NCI-H460 (cell line): ENCODE measurements around the gene SULT2B1. TPM values are rescaled to one million over a fixed set of nuclear protein-coding genes. Genes with fewer than 3 reads are reported as not detected.
A peak's percentile ranks its signal among the peaks of the same experiment; 100 is the strongest.

ENCODE experiments used
- DNase-seq: peaks from one replicate; pipeline ENCODE4 v3.0.0-alpha.2; 2016; ENCODE audit warnings: low read depth; ENCODE audit errors: extremely low read depth
- total RNA-seq: library from RNA; depleted of rRNA; stranded (reverse); fragments of >200 nt; shearing (Covaris generic); gene quantifications from 2 replicates; pipeline ENCODE4 v1.2.3, GENCODE V29; 2014

The SULT2B1 gene
- total RNA-seq, 1 experiment from 2014 or later: 0.12 TPM

DNA sequence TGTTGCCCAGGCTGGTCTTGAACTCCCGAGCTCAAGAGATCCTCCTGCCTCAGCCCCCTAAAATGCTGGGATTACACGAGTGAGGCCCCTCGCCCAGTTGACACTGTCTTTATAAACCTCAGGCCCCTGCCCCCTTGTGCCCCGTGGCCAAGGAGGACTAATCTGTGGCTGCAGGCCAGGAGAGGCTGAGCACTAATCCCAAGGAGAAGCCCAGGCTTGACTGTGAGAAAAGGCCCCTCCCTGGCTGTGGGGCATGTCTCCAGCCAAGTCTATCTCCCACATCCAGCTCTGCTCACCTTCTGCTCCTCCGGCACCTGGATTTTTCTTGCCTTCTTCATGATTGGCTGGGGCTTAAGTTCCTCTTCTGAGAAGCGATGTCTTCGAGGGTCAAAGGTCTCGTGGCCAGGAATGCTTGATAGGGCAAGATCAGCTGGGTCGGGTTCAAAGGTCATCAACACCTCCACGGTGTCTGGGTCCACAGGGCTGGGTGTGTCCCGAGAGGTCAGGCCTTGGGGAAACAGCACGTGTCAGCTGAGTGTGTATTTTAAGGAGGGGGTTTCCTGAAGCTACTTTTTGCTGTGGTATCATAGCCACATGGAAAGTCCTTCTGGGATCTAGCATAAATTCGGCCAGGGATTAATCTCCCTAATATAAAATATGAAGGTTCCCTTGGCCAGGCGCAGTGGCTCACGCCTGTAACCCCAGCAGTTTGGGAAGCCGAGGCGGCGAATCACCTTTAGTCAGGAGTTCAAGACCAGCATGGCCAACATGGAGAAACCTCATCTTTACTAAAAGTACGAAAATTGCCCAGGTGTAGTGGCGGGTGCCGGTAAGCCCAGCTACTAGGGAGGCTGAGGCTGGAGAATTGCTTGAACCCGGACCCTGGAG is 81.4 kb downstream of the SULT2B1 start:
- no peak for DNase-seq

DNA sequence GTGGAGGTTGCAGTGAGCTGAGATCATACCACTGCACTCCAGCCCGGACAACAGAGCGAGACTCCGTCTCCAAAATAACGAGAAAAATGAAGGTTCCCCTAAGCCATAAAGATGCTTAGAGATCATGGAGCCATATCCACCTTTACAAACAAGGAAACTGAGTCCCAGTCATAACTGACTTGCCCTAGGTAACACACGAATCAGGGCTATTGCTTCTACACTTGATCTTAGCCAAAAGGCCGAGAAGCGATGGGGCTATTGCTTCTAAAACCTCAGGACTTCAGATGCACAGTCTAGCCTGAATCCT is 82.0 kb downstream of the SULT2B1 start:
- no peak for DNase-seq

DNA sequence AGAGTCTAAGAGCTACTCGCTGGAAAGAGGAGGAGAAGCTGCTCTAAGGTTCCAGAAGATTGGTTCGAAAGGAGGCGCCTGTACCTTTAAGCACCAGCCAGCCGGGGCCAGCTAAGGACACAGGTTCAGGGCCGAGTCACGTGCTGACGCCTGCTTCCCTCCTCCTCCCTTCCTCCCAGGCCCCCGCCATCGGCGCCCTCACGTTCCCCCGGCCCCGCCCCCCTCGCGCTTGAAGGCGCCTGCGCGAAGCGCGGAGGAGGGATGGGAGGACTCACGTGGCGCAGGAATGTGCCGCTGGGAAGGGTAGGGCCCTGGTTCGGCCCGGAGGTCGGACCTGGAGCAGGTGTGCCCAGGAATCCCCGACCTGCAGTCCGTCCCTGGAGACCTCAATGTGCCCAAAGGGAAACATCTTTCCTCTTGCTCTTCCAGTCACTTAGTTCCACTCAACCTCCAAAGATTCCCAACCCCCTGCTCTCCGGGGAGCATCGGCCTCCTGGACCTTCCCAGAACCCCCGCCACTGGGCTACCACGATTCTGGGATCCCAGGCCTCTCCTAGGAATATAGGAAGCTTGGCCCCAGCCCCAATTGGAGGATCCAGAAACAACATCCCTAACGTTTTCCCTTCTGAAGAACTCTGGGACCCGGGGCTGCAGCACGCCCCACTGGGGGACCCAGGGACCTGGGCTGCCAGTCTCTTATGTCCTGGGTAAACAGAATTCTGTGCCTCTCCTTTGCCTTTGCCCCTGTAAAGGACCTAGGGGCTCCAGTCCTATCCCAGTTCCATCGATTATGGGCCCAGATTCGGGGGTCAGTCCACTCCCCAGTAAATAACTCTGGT is 82.7 kb downstream of the SULT2B1 start:
- DNase-seq: peak; percentile 87

DNA sequence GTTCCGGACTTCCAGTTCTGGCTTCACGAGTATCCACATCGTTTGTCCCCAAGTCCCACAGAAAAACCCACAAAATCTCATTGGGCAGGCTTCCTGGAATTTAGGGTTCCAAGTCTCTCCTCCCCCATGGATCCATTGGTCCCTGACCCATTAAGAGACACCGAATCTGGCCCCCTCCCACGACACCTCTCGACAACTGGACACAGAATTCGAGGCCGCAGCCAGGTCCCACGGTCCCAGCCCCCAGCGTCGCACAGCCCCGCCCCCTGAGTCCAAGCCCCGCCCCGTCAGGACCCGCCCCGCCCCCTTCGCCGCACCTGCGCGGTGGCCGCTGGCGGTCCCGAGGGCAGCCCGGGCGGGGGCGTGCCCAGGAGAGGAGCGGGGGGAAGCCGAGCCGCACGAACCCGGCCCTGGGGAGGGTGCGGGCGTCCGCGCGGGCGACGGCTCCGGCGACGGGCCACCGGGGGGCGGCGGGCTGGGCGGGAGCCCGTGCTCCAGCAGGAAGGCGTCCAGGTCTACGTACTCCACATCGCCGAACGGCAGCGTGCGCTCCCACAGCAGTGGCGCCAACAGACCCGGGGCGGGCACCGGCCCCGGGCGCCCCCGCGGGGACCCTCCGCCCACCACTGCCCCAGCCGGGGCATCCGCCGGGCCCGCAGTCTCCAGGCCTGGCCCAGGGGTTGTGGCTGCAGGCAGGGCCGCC is 83.4 kb downstream of the SULT2B1 start:
- no peak for DNase-seq

DNA sequence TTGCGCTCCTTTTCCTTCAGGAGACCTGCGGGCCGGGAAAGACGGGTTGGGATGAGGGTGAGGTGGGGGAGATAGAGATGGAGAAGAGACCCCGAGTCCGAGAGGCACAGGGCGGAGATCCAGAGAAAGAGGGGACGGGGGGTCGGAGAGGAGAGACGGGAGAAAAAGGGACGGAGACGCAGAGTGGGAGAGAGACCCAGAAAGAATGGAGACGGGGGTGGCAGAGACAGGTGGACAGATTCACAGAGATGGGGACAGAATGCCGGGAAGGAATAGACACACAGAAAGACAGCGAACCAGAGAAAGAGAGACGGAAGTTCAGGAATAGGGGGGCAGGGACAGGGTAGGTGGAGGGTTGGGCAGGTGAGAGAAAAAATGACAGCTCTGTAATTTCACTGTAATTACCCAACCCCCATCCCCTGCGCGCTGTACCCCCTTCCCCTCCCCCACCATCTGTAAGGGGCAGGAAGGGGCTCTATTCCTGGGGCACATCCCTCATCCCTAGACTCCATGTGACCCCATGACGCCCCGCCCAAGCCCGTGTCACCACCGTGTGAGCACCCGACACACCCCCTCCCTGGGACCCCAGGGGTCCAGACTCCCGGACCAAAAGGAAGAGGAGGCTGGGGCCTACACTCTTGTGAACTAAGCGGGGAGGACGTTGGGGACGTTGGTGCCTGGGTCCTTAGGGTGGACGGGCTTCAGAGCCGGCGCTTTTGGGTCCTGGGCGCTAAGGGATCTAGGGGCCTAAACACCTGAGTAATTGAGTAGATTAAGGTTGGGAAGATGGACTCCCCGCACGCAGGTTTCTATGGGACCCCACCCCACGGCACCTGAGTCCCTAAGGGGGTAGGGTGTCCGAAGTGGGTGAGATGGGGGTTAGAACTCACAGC is 84.2 kb downstream of the SULT2B1 start:
- no peak for DNase-seq

DNA sequence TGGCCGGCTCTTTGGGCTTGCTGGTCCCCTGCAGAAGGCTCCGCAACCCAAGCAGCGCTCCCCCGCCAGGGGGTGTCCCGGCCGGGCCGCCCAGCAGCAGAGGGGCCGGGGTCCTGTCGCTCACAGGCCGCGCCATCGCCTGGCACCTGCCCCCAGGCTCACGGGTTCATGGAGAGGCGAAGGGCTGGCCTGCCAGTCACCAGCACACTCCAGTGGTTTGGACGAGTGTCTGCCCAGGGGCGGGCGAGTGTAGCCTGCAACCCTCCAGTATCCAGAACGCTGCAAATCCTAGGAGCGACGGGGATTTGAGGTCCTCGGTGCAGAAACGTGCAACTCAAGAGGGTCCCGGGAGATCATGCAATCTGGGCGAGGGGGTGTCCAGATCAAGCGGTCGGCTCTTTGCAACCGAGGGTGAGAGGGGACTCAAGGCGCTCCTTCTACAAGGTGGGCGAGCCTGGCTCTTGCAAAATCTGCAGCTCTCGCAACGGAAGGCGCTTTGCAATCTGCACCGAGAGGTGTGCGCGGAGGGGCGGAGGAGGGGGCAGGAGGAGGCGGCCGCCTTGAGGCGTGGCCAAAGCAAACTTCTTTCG is 85.0 kb downstream of the SULT2B1 start, which contains the start of gene DBP:
DBP (minus strand) TSS at position 521 of the 590 bp plus-strand sequence; CDS start at position 136, 385 bp downstream.
- DNase-seq: no peak

DNA sequence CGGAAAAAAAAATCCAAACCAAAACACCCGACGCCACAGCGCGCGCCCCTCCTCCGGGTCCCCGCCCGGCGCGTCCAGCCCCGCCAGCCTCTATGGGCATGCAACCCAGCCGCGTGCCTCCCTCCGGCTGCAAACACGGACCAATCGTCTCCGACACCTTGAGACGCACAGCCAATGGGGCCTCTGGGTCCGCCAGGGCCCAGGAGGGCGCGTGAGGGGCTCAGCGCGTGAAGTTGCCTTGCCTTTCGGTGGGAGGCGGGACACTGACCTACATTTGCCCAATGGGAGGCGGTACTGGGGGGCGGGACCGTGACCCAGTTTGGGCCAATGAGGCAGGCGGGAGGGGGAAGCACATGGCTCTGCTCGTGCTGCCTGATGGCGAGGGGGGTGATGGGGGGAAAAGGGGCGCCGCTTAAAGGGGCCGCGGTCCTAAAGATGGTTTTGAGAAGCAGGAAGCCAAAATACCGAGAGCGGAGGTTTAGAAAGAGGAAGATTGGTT is 85.5 kb downstream of the SULT2B1 start:
- DNase-seq: peak; percentile 93

DNA sequence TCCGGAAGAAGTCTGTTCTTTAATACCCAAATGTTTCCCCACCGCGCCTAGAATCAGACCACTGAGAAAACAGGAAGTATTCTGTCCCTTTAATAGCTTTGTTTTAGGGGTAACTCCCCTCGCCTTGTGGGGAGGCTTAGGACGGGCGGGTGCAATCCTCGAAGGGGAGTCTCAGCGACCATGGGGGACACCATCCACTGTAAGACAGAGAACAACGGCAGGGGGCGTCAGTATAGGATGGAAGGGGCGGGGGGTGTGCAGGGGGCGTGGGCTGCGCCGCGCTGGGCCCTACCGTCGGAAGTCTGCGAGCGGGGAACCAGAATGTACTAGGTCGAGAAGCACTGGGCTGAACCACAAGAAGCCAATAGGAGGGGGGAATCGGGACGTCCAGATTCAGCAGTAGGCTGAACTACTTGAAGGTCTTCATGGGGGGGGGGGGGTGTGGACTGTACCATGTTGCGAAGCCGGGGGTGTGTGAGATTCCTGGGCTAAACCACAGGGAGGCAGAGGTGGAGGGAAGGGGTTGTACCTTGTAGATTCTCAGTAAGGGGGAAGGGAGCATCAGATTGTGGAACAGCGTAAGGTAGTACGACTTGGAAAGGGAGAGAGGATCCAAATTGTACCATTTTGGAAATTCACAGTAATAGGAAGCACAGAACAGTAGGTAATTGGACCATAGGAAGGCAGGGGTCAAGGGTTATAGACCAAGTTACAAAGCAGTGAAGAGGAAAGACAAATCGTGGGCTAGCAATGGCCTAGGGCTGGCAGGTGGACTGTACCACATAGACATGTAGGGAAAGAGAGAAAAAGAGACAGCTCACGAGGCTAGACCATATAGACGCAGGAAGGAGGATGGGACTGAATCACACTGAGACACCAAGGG is 86.2 kb downstream of the SULT2B1 start:
- DNase-seq: peak; percentile 71

DNA sequence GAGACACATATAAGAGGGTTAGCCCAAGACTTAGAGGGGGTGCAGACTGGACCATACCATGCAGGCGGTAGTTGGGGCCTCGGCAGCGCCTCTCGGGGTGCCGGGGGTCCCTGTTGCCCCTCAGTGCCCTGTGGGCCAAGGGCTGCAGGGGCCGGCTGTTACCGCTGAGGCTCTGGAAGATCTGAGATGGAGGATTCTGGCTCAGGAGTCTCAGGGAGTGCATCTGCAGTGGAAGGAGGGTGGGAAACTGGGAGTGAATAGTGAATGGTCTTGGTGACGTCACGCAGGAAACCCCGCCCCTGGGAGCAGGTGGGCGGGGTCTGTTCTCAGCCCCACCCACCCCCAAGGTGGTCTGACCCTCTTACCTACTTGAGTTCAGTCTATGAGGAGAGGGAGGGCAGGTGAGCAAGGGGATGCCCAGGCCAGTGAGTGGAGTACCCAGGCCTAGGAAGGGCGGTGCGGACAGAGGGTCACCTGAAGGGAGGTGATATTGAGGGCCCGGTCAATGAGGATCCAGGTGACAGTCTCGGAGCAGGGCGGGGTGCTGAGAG is 86.9 kb downstream of the SULT2B1 start:
- DNase-seq: no peak

DNA sequence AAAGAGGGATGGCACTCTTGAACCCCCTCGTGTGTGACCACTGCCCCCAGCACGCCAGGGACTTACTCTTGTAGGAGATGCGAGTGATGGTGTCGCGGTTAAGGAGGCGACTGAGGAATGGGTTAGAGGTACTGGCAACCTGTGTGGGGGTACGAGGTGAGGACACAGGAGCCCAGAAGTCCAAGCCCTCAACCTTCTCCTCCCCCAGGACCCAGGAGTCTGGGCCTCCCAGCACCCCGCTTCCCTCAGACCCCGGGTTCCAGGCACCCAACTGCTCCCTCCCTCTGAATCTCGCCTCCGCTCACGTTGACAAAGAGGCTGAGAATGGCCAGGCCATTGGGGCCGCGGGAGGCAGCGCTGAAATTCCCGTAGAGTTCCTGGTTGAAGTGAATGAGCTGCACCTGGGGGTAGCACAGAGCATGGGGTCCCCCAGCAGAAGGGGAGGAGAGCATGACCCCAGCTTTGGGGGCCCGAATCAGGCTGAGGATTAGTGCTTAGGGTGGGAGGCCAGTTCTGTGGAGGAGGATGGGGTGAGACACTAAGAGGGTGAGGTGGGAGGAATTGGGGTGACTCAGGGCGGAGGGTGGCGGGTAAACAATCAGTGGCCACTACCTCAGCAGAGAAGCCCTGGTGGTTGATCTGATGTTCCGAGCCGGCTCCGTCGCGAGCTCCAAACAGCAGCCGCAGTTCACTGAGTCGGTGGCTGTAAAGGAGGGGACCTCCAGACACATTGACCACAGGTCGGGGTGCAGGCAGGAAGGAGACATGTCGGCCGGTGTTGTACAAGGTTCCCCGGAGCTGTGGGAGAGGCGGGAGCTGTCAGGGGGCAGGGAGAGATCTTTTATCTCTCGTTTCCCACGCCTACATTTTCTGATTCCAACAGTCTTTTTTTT is 87.8 kb downstream of the SULT2B1 start:
- DNase-seq: no peak

DNA sequence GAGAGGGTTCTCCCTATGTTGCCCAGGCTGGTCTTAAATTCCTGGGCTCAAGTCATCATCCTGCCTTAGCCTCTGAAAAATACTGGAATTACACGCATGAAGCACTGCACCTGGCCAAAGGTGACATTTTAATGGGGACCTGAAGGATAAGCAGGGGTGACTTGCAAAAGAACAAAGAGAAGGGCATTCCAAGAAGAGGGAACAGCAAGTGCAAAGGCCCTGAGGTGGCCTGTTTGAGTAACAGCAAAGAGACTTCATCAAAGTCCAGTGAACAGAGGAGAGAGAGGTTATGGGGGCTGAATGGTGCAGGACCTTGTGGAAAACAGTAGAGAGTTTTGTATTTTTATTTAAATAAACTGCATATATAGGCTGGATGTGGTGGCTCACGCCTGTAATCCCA is 89.9 kb downstream of the SULT2B1 start:
- DNase-seq: no peak

DNA sequence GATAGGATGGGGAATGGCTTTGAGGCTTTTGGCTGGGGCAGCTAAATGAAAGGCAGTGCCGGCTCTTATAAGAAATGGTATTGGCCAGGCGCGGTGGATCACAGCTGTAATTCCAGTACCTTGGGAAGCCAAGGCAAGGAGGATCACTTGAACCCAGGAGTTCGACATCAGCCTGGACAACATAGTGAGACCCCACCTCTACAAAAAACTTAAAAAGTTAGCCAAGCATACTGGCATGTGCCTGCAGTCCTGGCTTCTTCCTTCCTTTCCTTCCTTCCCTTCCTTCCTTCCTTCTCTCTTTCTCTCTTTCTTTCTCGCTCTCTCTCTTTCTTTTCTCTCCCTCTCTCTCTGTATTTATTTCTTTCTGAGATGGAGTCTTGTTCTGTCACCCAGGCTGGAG is 90.9 kb downstream of the SULT2B1 start:
- DNase-seq: no peak

DNA sequence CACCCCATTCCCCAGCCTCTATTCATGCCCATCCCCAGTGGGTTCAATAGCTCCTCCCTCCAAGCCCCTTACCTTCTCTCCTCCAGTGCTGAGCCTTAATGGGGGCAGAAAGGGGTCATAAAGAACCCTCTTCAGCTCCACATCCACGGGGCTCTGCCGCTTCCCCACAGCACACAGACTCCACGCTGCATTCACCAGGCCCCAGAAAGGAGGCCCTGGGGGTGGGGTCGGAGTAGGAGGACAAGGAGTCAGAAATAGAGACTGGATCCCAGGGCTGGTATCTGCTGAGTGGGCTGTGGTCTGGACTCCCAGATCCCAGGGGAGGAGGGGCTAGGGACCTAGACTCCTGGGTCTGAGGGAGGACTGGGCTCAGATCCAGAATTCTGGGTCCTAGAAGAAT is 92.4 kb downstream of the SULT2B1 start:
- no peak for DNase-seq

DNA sequence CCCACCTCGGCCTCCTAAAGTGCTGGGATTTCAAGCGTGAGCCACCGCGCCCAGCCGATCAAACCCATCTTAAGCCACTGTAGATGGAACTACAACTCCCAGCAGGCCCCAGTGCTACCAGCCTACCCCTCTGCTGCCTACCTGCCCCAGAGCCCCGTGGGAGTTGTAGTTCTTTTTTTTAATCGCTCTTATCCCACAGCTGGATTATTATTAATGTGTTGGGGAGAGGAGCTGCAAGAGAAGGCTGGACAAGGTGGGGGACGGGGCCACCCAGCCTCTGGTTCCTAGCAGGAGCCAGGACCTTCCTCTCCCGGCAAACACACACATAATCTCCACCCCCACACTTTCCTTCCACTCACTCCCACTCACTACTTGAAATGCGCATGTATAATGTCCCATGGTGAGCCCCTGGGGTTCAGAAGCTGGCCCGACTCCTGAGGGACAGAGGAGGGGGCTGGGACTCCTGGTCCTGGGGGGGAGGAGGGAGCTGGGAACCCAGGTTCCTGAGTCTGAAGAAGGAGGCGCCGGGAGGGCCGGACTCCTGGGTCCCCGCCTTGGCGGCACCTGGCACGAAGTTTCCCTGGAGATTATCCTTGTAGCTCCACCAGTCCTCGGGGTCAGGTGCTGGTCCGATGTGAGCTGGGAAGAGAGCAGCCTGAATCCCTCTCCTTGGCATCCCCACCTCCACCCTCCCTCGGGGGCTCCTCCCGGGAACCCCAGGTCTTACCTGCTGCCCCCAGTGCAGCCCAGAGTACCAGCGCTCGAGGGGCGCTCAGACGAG is 93.1 kb downstream of the SULT2B1 start:
- DNase-seq: no peak

DNA sequence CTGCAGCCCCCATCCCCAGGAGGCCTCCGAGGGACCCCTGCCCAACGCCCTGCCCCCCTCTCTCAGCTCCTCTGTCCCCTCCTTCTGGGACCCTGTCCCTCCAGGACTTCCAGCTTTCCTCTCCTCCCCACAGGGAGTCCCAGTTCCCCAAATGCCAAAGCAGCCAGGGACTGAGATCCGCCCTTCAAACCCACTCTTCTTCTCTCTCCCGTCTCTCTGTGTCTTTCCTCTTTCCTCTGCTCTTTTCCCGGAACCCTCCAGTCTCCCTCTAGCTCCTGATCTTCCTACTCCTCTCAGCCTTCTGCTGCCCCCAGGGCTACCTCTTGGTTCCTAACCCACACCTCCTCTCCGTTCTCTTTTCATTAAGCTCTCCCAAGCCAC is 93.6 kb downstream of the SULT2B1 start:
- DNase-seq: no peak

DNA sequence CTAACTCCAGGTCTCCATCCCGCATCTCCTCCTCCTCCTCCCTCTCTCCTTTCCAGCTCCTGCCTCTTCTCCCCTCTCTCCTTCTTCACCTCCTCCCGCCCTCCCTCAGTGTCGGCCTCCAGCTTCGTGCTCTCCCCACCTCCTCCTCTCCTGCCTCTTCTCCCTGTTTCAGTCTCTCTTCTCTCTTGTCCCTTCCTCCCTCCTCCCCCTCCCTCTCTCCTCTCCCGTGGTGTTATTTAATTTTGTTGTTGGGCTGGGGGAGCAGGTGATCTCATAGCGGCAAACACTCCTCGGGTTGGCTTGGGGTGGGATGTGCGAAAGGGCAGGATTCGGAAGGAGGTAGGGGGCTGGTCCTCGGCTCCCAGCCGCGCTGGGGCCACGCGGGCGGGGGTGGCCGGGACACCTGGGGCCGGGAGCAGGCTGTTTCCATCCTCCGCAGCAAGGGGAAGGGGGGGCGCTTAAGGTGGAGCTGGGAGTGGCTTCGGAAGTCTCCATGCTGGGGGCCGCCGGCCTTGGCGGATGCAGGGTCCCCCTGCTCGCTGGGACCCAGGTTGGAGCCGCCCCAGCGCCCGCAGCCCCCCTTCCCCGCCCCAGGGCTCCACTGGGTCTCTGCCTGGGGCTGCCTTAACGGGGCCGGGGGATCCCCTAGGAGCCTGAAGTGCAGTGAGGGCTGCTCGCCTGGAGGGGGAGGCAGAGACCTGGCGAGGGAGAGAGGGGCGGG is 94.2 kb downstream of the SULT2B1 start, which contains the start of gene CA11:
CA11 (minus strand) TSS at position 187 of the 721 bp plus-strand sequence. CDS start 555 bp downstream, outside the sequence.
- DNase-seq: peak; percentile 80
